ENCODE data around the gene ZSCAN5A. TPM values are rescaled to one million over a fixed set of nuclear protein-coding genes. Genes with fewer than 3 reads are reported as not detected.
A peak's percentile ranks its signal among the peaks of the same experiment; 100 is the strongest.
"Not testable (repeated sequence)": the region's sequence is repeated elsewhere in the genome, so short reads cannot be mapped to it uniquely, and the experiment has no call there.

Gene ZSCAN5A
- total and polyA plus RNA-seq, 9 of the 15 experiments (the other 6 are each of a cell fraction or from before 2014, with no cell fraction given), result 5.8 to 15.3 (median 11.8) TPM

DNA sequence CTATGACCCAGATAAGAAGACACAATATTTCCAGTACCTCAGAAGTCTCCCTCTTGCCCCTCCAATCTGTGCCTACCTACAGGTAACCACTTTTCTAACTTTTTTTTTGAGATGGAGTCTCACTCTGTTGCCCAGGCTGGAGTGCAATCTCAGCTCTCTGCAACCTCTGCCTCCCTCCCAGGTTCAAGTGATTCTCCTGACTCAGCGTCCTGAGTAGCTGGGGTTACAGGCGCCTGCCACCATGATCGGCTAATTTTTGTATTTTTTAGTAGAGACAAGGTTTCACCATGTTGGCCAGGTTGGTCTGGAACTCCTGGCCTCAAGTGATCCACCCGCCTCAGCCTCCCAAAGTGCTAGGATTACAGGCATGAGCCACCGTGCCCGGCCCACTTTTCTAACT is 52.7 kb downstream of the ZSCAN5A start:
- H2AFZ ChIP-seq (ENCODE audit: low read depth, low read length); H3K27me3 ChIP-seq (ENCODE audit: control insufficient read depth in 2 of 2, insufficient read depth in 2 of 2, low read length in 2 of 2); H3K27ac ChIP-seq (ENCODE audit: extremely low read depth, low read depth, low read length); H3K4me3 ChIP-seq; ATAC-seq; CTCF ChIA-PET (ENCODE audit: low intra/inter-chr PET ratio); H3K9me3 ChIP-seq (replicated peaks; ENCODE audit: control insufficient read depth, insufficient read depth, low read depth, low read length); H3K4me2 ChIP-seq (ENCODE audit: insufficient read depth, low read length); FAIRE-seq; intact Hi-C loops (cut with micrococcal nuclease); H4K20me1 ChIP-seq (replicated peaks; ENCODE audit: control insufficient read depth, insufficient read depth, low read length); DNase-seq (ENCODE audit: extremely low read depth in 1 of 4, low spot score in 3 of 4); BruUV-seq (replicated peaks); H3K79me2 ChIP-seq (ENCODE audit: control insufficient read depth, insufficient read depth, low read length); H3K36me3 ChIP-seq (ENCODE audit: control insufficient read depth, insufficient read depth, low read length); H3K9me1 ChIP-seq (ENCODE audit: control insufficient read depth, insufficient read depth, low read length); H3K9ac ChIP-seq (ENCODE audit: insufficient read depth in 1 of 2, low read depth in 2 of 2, low read length in 2 of 2): not testable (repeated sequence)
- WGBS (ENCODE audit: insufficient coverage, low coverage, missing lambda C conversion rate), result 67% methylated on average over 6 of the region's 6 CpGs
- H3K4me1 ChIP-seq (replicated peaks in 1 of 2; ENCODE audit: control insufficient read depth in 2 of 2, insufficient read depth in 2 of 2, low read length in 2 of 2), result peaks cover 13 to 19% of the 10 kb centered on the region in 2 experiments; a peak in 4 of 5 replicates
- in situ Hi-C loops (cut with MboI), result loop anchor here (5.0 kb wide), 1 partner anchor 70 kb away; no protein-coding TSS in a partner anchor
- POLR2A ChIA-PET, result interaction anchor here (0.9 to 2.4 kb wide), 2 partner anchors 9 to 195 kb away, joined by 3 to 10 read pairs; no protein-coding TSS in a partner anchor
- TF ChIP-seq C11orf30 (IDR thresholded peaks at IDR 0.05; ENCODE audit: low read depth), result peak; percentile 65
- 0 out of 4 replicates have a peak, but pooled peaks of 1 of the 2 experiments have one; percentile 22 for TF ChIP-seq KDM1A (IDR thresholded peaks at IDR 0.05)
- 0 out of 2 replicates have a peak, but pooled peaks have one; percentile 30 for TF ChIP-seq MAFG (tag; conservative IDR thresholded peaks at IDR 0.05)
- peak; percentile 62 for TF ChIP-seq ZNF316 (IDR thresholded peaks at IDR 0.05)

DNA sequence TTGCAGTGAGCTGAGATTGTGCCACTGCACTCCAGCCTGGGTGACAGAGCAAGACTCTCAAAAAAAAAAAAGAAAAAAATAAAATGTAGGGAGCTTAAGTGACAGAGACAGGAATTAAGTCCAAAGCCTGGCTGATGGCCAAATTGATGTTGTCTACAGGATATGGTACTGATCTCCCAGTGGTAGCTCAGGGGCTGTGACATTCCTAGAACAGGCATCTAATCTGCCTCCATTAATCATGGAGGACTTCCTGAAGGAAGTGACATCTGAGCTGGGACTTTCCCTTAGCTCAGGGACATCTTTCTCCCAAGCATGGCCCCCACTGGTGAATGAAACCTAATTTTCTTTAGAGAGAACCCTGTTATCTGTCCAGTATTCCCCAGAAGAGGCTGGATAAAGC is 53.5 kb downstream of the ZSCAN5A start:
- Histone ChIP-seq H2AFZ (ENCODE audit: low read depth, low read length) (no peak overlapping the region), H3K36me3 (ENCODE audit: control insufficient read depth, insufficient read depth, low read length) (no peaks in the 10 kb centered on the region), H3K9me1 (ENCODE audit: control insufficient read depth, insufficient read depth, low read length) (no peaks in the 10 kb centered on the region), H3K4me2 (ENCODE audit: insufficient read depth, low read length) (no peak overlapping the region), H3K4me3 (no peak overlapping the region), H3K79me2 (ENCODE audit: control insufficient read depth, insufficient read depth, low read length) (no peaks in the 10 kb centered on the region), H3K27me3 (ENCODE audit: control insufficient read depth in 2 of 2, insufficient read depth in 2 of 2, low read length in 2 of 2) (no peaks in the 10 kb centered on the region), H3K9ac (ENCODE audit: insufficient read depth in 1 of 2, low read depth in 2 of 2, low read length in 2 of 2) (no peak overlapping the region), H3K4me1 (replicated peaks in 1 of 2; ENCODE audit: control insufficient read depth in 2 of 2, insufficient read depth in 2 of 2, low read length in 2 of 2) (peaks cover 13 to 19% of the 10 kb centered on the region in 2 experiments; a peak in 4 of 5 replicates), H3K9me3 (replicated peaks; ENCODE audit: control insufficient read depth, insufficient read depth, low read depth, low read length) (no peaks in the 10 kb centered on the region), H3K27ac (ENCODE audit: extremely low read depth, low read depth, low read length) (no peak overlapping the region), H4K20me1 (replicated peaks; ENCODE audit: control insufficient read depth, insufficient read depth, low read length) (no peaks in the 10 kb centered on the region)
- no peak for DNase-seq (ENCODE audit: extremely low read depth in 1 of 4, low spot score in 3 of 4)
- no peak for FAIRE-seq
- no TSS peak for BruUV-seq (replicated peaks)
- ATAC-seq, result no peak
- intact Hi-C loops (cut with micrococcal nuclease) (no loop called here), in situ Hi-C loops (cut with MboI) (loop anchor here (5.0 kb wide), 1 partner anchor 71 kb away; no protein-coding TSS in a partner anchor)
- POLR2A ChIA-PET, result interaction anchor here (0.9 to 2.4 kb wide), 2 partner anchors 10 to 194 kb away, joined by 3 to 10 read pairs; no protein-coding TSS in a partner anchor
- CTCF ChIA-PET (ENCODE audit: low intra/inter-chr PET ratio), result no interaction called here
- TF ChIP-seq ZNF436 (CRISPR knock-in tag; IDR thresholded peaks at IDR 0.05), result peak; percentile 81
- no peak for TF ChIP-seq PCBP2 (IDR thresholded peaks at IDR 0.05; ENCODE audit: low read depth, low read length, poor library complexity, severe bottlenecking)
- TF ChIP-seq CEBPG (CRISPR knock-in tag; IDR thresholded peaks at IDR 0.05), result no peak
- no peak for TF ChIP-seq CEBPG (tag; conservative IDR thresholded peaks at IDR 0.05 in 1 of 2, IDR thresholded peaks at IDR 0.05 in 1 of 2)
- TF ChIP-seq EWSR1 (IDR thresholded peaks at IDR 0.05; ENCODE audit: borderline replicate concordance, low read depth, partially characterized antibody), result no peak
- TF ChIP-seq, protein P1, sequence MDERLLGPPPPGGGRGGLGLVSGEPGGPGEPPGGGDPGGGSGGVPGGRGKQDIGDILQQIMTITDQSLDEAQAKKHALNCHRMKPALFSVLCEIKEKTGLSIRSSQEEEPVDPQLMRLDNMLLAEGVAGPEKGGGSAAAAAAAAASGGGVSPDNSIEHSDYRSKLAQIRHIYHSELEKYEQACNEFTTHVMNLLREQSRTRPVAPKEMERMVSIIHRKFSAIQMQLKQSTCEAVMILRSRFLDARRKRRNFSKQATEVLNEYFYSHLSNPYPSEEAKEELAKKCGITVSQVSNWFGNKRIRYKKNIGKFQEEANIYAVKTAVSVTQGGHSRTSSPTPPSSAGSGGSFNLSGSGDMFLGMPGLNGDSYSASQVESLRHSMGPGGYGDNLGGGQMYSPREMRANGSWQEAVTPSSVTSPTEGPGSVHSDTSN (CRISPR knock-in tag; IDR thresholded peaks at IDR 0.05; ENCODE audit: low read depth), result no peak
- TF ChIP-seq, protein P1 (tag; conservative IDR thresholded peaks at IDR 0.05; ENCODE audit: low read depth), result peak; percentile 58; the same call in 1 of the 2 replicates
- peak; percentile 39; the same call in 1 of the 2 replicates for TF ChIP-seq ETV1 (tag; conservative IDR thresholded peaks at IDR 0.05; ENCODE audit: low read depth)
- TF ChIP-seq NFIC (IDR thresholded peaks at IDR 0.05), result peak; percentile 50
- peak; percentile 97 for TF ChIP-seq ZFP36 (IDR thresholded peaks at IDR 0.05; ENCODE audit: low read depth, low read length, partially characterized antibody)
- TF ChIP-seq BCOR (IDR thresholded peaks at IDR 0.05), result peak; percentile 61; the same call in 1 of the 2 replicates

Measured in K562 (cell line).